Astrocyte of the spinal cord (primary cell): Measurements from ENCODE around the gene OPRM1.

Experiments
- DNase-seq: peaks from one replicate; pipeline ENCODE4 v3.0.0; 2011; ENCODE audit warnings: low read depth, low spot score
- H3K4me3 ChIP-seq: 2 replicates; pipeline ENCODE4 v1.5.1; 2011; ENCODE audit warnings: low read depth, mild to moderate bottlenecking, low read length, moderate library complexity
- CTCF ChIP-seq: IDR thresholded peaks from 2 replicates; pipeline ENCODE4 v1.5.1; 2012; ENCODE audit warnings: low read depth, mild to moderate bottlenecking, low read length, inconsistent platforms
- in situ Hi-C: cut with HindIII; loops from 2 replicates; pipeline ENCODE4 v1.10.0; 2017; ENCODE audit warnings: low sequenced_read_pairs

Gene OPRM1

GRCh38 chr6:154242617-154243357, 203.7 kb downstream of the OPRM1 start:
- DNase-seq: no peak
- no peak overlapping the region for H3K4me3 ChIP-seq
- in situ Hi-C loops: no loop called here
- no peak for TF ChIP-seq CTCF

GRCh38 chr6:154243793-154244750, 205.0 kb downstream of the OPRM1 start:
- in situ Hi-C loops: no loop called here
- no peak overlapping the region for H3K4me3 ChIP-seq
- no peak for DNase-seq
- no peak for TF ChIP-seq CTCF

- H3K4me3 ChIP-seq: no peak overlapping the region
- no peak for TF ChIP-seq CTCF
- in situ Hi-C loops: no loop called here
- no peak for DNase-seq
Observed at GRCh38 chr6:154245506-154245905, 206.5 kb downstream of the OPRM1 start.

- DNase-seq: no peak
- TF ChIP-seq CTCF: no peak
- H3K4me3 ChIP-seq: no peak overlapping the region
- in situ Hi-C loops: no loop called here
Observed at GRCh38 chr6:154246723-154247118, 207.7 kb downstream of the OPRM1 start.

GRCh38 chr6:154247119-154247861, 208.2 kb downstream of the OPRM1 start:
- in situ Hi-C loops: no loop called here
- no peak for DNase-seq
- no peak for TF ChIP-seq CTCF
- no peak overlapping the region for H3K4me3 ChIP-seq
